Activated T-helper 1 cell treated with anti-CD3 and anti-CD28 coated beads, Interleukin-12 subunit alpha, Interleukin-12 subunit beta, Interleukin-2, Interleukin-4 antibody, amounts not matched to agents 30 ng/mL and 10 ng/mL and 1 ng/mL, durations not matched to agents 14 hours and 24 hours and 36 hours (primary cell): ENCODE results near the gene ZPR1. TPM values are rescaled to one million over a fixed set of nuclear protein-coding genes. Genes with fewer than 3 reads are reported as not detected.

ENCODE experiments used
- DNase-seq: peaks from one replicate; pipeline ENCODE4 v3.0.0; 2021; ENCODE audit warnings: low spot score
- H3K27ac Mint-ChIP-seq: one replicate; pipeline ENCODE4 v1.8.0; 2021; ENCODE audit warnings: mild to moderate bottlenecking, mixed read lengths
- H3K27me3 Mint-ChIP-seq: one replicate; pipeline ENCODE4 v1.8.0; 2022; ENCODE audit warnings: mild to moderate bottlenecking, moderate library complexity, mixed read lengths; ENCODE audit not compliant: insufficient read depth
- H3K36me3 Mint-ChIP-seq: one replicate; pipeline ENCODE4 v1.8.0; 2021; ENCODE audit warnings: low read depth, mixed read lengths
- H3K4me1 Mint-ChIP-seq: one replicate; pipeline ENCODE4 v1.8.0; 2021; ENCODE audit warnings: low read depth, mixed read lengths
- H3K4me3 Mint-ChIP-seq: one replicate; pipeline ENCODE4 v1.8.0; 2021; ENCODE audit warnings: mild to moderate bottlenecking, moderate library complexity, mixed read lengths
- H3K9me3 Mint-ChIP-seq: one replicate; pipeline ENCODE4 v1.8.0; 2021; ENCODE audit warnings: mixed read lengths
- intact Hi-C: fragments of 100-400 bp; cut with micrococcal nuclease; formaldehyde crosslinking; loops from one replicate; pipeline ENCODE4 v1.15.1; 2024
- total RNA-seq: library from RNA; stranded (reverse); gene quantifications from 2 replicates; pipeline ENCODE4 v1.2.3, GENCODE V29; 2022

Gene ZPR1
- total RNA-seq, 1 donor from 2014 or later, result 104 TPM

DNA sequence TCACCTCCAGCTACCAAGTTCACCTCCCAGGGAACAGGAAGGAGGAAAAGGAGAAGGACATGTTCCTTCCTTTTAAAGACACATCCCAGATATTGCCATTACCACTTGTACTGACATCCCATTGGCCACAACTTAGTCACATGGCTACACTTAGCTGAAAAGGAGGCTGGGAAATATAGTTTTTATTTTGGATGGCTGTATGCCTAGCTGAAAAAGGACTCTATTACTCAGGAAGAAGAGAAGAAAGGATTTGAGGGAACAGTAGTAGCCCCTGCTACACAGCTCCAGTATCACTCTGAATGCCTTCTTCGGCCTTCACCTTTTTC, 5.9 kb upstream of the ZPR1 start:
- intact Hi-C loops, result no loop called here
- H3K4me3 Mint-ChIP-seq, result no peak overlapping the region
- H3K36me3 Mint-ChIP-seq, result no peaks in the 10 kb centered on the region
- H3K27me3 Mint-ChIP-seq, result peaks cover 3% of the 10 kb centered on the region
- no peak overlapping the region for H3K27ac Mint-ChIP-seq
- DNase-seq, result no peak
- H3K4me1 Mint-ChIP-seq, result peaks cover 11% of the 10 kb centered on the region
- H3K9me3 Mint-ChIP-seq, result no peaks in the 10 kb centered on the region

DNA sequence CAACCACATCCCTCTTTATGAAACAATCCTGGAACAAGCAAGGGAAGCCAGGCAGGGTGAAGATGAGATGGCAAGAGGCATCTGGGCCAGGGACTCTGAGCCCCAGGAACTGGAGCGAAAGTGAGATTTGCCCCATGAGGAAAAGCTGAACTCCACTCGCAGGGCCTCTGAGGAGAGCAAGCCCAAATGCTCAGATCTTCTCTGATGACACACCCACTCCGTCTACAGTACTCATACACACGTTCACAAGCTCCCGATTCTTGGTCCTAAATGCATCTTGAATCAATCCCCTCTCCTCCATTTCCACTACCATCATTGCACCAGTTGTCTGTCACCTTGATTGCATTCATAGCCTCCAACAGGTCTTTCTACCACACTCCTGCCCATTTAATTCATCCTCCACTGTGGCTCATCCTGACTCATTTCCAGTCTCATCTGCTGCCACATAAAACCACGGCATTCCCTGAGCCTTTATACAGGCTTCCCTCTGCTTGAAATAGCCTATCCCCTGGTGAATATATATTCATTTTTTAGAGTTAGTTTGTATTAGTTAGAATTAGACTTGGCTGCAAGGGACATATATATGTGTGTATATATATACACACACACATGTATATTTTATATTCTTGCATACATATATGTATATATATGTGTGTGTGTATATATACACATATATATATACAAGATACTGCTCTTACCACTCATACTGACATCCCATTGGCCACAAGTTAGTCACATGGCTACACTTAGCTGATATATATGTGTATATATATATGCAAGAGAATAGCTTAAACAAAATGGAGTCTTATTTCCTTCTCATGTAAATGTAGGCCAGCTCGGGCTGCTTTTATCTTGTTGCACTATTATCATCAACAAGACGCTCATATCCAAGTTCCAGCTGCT, 5.3 kb upstream of the ZPR1 start:
- Mint-ChIP-seq H3K4me3 (no peak overlapping the region), H3K4me1 (peaks cover 17% of the 10 kb centered on the region), H3K9me3 (no peaks in the 10 kb centered on the region), H3K27me3 (no peaks in the 10 kb centered on the region), H3K36me3 (no peaks in the 10 kb centered on the region), H3K27ac (no peak overlapping the region)
- intact Hi-C loops, result no loop called here
- DNase-seq, result no peak

DNA sequence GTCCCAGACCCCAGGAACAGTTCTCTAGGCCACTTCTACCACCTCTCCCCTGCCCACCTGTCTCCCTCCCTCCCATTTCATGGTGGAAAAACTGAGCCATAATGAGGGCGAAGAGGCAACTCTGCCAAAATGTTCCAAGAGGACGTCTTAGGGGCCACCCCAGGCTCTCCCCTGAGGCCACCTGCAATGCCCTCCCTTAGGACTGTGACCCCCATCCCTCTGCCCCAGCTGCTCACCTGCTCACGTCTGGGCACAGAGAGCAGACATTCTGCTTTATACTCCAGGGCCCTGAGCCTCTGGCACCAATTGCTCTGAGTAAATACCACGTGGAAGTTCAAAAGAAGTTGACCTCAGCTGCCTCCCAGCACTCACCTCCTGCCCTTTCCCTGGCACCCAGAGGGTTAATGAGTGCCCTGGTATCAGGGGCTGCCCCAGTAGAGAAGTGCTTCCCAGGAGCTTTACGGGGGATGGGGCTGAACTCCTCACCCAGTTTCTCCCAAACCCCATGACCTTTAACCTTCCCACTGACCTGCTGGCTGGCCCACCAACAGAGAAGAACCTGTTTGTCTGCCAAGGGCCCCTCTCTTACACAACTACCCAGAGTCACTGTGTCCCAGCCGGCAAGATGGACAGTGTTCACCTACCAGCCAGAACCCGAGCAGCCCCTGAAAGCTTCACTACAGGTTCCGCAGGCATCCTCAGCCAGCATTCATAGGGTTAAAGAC, 4.5 kb upstream of the ZPR1 start:
- H3K4me1 Mint-ChIP-seq, result peaks cover 18% of the 10 kb centered on the region
- no peaks in the 10 kb centered on the region for H3K9me3 Mint-ChIP-seq
- no peak overlapping the region for H3K27ac Mint-ChIP-seq
- H3K4me3 Mint-ChIP-seq, result no peak overlapping the region
- no peaks in the 10 kb centered on the region for H3K27me3 Mint-ChIP-seq
- DNase-seq, result no peak
- intact Hi-C loops, result no loop called here
- H3K36me3 Mint-ChIP-seq, result no peaks in the 10 kb centered on the region

DNA sequence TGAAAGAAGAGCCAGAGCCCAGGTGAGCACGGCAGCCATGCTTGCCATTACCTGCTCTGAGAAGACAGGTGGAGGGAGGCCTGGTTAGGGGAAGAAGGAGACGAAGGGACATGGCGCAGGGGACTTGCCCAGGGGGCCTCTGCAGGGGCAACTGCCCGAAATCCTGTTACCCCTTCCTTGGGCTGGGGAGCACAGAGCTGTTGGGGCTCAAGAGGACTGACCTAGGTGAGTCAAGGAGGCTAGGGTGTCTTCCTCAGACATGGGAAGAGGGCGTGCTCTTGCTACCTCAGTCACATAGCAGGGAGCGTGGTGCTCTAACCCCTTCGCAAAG, 4.0 kb upstream of the ZPR1 start, which contains the start of gene APOA5:
Gene APOA5 (minus strand): TSS at position 67 of the 331 bp plus-strand sequence. CDS start 19 bp downstream, at position 48.
- DNase-seq, result no peak
- H3K27ac Mint-ChIP-seq, result no peak within 1 kb of the TSS

DNA sequence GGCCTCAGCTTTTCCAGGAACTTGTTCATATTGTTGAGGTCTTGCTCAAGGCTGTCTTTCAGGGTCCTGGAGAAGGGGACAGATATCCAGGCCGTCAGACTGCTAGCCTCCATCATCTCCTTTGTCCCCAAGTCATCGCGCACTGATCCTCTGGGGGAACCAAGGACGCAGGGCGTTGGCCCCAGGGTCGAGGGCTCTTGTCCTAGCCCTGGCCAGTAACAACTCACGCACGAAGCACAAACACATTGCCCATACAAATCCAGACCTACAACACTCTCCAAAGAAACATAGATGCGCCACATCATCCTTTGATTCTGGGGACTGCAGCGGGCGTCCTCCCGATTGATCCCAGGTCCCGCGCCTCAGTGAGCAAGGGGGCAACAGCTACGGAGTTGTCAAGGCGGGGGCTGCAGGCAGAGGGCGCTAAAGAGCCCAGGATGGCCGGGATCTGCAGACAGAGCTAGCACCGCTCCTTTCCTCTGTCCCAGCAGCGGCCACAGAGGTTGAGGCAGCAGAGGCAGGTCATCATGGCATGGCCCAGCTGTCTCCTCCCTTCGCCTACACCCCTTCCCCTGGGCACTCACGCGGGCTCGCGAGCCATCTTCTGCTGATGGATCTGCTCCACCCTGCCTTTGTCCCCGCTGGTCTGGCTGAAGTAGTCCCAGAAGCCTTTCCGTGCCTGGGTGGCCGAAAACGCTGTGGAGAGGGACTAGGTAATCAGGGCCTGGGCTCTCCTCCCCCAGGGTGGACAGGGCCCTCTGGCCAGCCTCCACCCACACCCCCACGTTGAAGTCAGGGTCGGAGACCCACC, 3.4 kb upstream of the ZPR1 start:
- no peak overlapping the region for H3K27ac Mint-ChIP-seq
- H3K4me3 Mint-ChIP-seq, result peak overlapping the region; percentile 46
- no peaks in the 10 kb centered on the region for H3K9me3 Mint-ChIP-seq
- no peaks in the 10 kb centered on the region for H3K27me3 Mint-ChIP-seq
- H3K36me3 Mint-ChIP-seq, result peaks cover 10% of the 10 kb centered on the region
- intact Hi-C loops, result loop anchor here (1.0 kb wide), 4 partner anchors 45 to 435 kb away; no protein-coding TSS in a partner anchor
- peaks cover 29% of the 10 kb centered on the region for H3K4me1 Mint-ChIP-seq
- DNase-seq, result peak; percentile 62

More for the DNA sequence above, 4.0 kb upstream of the ZPR1 start, which contains the start of gene APOA5:
- peaks cover 24% of the 10 kb centered on the region for H3K4me1 Mint-ChIP-seq
- peaks cover 4% of the 10 kb centered on the region for H3K36me3 Mint-ChIP-seq
- intact Hi-C loops, result loop anchor here (1.0 kb wide), 4 partner anchors 45 to 435 kb away; no protein-coding TSS in a partner anchor
- H3K4me3 Mint-ChIP-seq, result peak within 1 kb of the TSS; percentile 46
- H3K27me3 Mint-ChIP-seq, result no peaks in the 10 kb centered on the region
- no peaks in the 10 kb centered on the region for H3K9me3 Mint-ChIP-seq

DNA sequence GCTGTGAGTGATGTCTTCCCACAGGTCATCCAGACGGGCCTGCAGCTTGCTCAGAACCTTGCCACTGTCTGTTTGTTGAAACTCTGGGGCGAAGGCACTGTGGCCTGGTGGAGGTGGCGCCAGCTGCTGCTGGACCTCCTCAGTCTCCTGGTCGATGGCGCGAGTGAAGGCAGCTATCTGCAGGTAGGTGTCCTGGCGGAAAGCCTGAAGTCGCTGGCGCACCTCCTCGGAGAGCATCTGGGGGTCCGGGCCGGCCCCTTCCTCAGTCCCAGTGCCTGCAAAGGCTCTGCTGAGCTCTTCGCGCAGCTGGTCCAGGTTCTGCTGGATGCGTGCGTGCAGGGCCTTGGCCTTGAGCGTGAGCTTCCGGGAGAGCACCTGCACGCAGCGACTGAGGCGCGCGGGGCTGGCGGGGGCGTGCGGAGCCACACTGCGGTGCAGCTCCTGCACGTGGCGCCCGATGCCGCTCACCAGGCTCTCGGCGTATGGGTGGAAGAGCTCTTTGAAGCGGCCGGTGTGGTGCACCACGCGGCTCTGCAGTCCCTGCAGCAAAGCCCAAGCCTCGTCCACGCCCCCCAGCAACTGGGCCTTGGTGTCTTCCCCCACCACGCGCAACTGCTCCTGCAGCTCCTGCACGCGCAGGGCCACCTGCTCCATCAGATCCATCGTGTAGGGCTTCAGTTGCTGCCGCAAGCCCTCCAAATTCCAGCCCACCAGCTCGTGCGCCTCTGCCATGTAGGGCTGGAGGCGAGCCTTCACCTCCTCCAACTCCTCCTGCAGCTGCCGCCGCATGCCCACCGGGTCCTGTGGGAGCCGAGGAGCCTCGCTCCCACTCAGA, 2.6 kb upstream of the ZPR1 start:
- no peak for DNase-seq
- Mint-ChIP-seq H3K4me1 (peaks cover 38% of the 10 kb centered on the region), H3K36me3 (peaks cover 18% of the 10 kb centered on the region), H3K27ac (no peak overlapping the region), H3K9me3 (no peaks in the 10 kb centered on the region), H3K27me3 (no peaks in the 10 kb centered on the region), H3K4me3 (peak overlapping the region; percentile 46)
- intact Hi-C loops, result loop anchor here (1.0 kb wide), 4 partner anchors 46 to 436 kb away; no protein-coding TSS in a partner anchor

DNA sequence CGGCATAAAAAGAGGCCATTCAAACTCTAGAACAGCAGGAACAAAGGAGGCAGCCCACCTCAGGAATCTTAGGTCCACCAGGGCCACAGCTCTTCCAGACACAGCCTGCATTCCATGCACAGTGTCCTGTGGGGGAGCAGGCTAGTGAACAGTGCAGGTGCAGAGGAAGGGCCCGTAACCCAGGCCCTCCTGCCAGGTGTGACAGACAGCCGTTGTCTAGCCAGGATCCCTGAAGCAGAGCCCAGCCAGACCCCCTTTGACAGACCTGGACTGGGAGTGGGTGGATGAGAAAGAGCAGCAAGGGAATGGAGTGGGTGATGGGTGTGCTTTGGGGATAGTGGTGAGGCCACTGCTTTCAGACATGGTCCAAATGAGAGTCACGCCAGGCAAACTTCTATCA, 1.2 kb upstream of the ZPR1 start:
- Mint-ChIP-seq H3K27ac (no peak overlapping the region), H3K4me1 (peaks cover 44% of the 10 kb centered on the region), H3K9me3 (no peaks in the 10 kb centered on the region), H3K36me3 (peaks cover 32% of the 10 kb centered on the region), H3K27me3 (no peaks in the 10 kb centered on the region), H3K4me3 (peak overlapping the region; percentile 90)
- no peak for DNase-seq
- intact Hi-C loops, result loop anchor here (1.0 to 5.0 kb wide), 6 partner anchors 16 to 538 kb away; partner anchors contain the start of genes CEP164 and PAFAH1B2

DNA sequence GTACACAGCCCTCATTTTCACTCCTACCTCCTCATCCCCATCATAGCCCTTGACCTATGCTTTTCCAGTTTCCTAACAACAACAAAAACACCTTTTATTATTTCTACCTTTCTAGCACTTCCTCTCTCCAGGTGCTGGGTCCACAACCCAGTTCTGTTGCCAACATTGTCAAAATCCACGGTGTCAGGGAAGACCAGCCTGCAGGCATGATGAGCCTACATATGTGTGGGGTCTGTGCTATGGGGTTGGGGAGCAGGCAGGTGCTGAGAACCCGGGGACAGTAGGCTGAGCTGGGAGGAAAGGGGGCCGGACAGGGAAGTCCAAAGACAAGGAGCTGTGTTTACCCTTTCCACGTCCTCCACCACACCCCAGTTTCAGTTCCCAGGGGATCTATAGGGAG, 711 bp upstream of the ZPR1 start:
- DNase-seq, result no peak
- intact Hi-C loops, result loop anchor here (1.0 to 5.0 kb wide), 6 partner anchors 15 to 539 kb away; partner anchors contain the start of genes CEP164 and PAFAH1B2
- H3K27me3 Mint-ChIP-seq, result no peaks in the 10 kb centered on the region
- peaks cover 44% of the 10 kb centered on the region for H3K4me1 Mint-ChIP-seq
- H3K27ac Mint-ChIP-seq, result peak overlapping the region; percentile 88
- peak overlapping the region; percentile 90 for H3K4me3 Mint-ChIP-seq
- H3K36me3 Mint-ChIP-seq, result peaks cover 33% of the 10 kb centered on the region
- no peaks in the 10 kb centered on the region for H3K9me3 Mint-ChIP-seq

DNA sequence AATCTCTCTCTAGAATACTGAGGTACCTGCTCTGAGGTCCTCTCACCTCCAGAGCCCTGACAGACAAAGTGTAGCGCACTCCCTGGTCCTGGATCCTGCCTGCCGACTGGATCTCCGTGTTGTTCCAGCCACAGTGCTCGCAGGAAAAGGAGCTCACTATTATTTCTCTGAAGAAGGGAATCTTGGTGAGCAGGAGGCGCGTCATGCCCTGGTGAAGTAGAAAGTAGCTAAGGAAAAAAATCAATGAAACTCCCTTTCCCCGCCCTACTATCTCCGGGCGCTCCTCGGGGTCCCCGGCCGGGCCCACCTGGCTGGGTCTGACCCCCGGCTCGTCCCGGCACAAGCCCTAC, 412 bp downstream of the ZPR1 start:
- Mint-ChIP-seq H3K27ac (peak overlapping the region; percentile 70), H3K9me3 (no peaks in the 10 kb centered on the region), H3K27me3 (no peaks in the 10 kb centered on the region), H3K4me3 (peak overlapping the region; percentile 90), H3K36me3 (peaks cover 43% of the 10 kb centered on the region), H3K4me1 (peaks cover 56% of the 10 kb centered on the region)
- no peak for DNase-seq
- intact Hi-C loops, result loop anchor here (5.0 kb wide), 2 partner anchors 240 to 540 kb away; partner anchors contain the start of gene CEP164

DNA sequence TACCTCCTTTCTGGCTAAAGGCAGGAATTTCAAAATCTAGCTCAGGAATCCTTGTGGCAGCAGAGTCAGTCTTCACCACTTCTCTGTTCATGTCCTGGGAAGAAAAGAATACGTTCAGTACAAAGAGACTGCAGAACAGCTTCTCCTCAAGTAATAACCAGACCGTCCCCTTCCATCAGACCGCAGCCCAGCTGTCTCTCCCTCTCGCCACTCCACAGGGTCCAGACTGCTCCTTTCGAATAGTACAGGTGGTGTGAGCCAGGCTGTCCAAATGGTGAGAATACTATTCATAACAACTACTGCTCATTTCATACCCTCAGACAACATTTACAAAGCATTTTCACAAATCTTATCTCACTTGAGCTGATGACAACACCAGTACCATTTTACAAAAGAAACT, 857 bp downstream of the ZPR1 start:
- H3K9me3 Mint-ChIP-seq, result no peaks in the 10 kb centered on the region

DNA sequence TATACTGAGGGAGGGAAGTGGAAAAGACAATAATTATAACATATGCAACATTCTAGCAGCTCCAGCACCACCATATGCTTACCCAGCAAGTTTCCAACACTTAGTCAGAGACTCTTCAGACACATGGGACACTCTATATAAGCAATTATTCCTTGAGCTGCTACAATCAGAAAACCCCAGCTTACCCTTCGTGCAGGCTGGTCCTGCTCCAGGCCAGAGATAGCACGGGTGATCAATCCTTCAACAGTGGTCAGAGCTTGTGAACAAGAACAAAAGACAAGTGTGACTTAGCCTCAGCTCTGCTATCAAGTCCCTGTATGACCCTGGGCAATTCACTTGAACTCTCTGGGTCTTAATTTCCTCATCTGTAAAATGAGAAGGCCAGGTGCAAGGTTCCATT, 1.5 kb downstream of the ZPR1 start:
- intact Hi-C loops, result loop anchor here (5.0 kb wide), 2 partner anchors 241 to 541 kb away; partner anchors contain the start of gene CEP164

More for the DNA sequence above, 857 bp downstream of the ZPR1 start:
- peak overlapping the region; percentile 70 for H3K27ac Mint-ChIP-seq
- H3K4me3 Mint-ChIP-seq, result peak overlapping the region; percentile 90
- no peak for DNase-seq
- peaks cover 47% of the 10 kb centered on the region for H3K36me3 Mint-ChIP-seq
- intact Hi-C loops, result loop anchor here (5.0 kb wide), 2 partner anchors 240 to 540 kb away; partner anchors contain the start of gene CEP164
- H3K27me3 Mint-ChIP-seq, result no peaks in the 10 kb centered on the region
- peaks cover 60% of the 10 kb centered on the region for H3K4me1 Mint-ChIP-seq

More for the DNA sequence above, 1.5 kb downstream of the ZPR1 start:
- peaks cover 53% of the 10 kb centered on the region for H3K36me3 Mint-ChIP-seq
- no peaks in the 10 kb centered on the region for H3K27me3 Mint-ChIP-seq
- H3K4me3 Mint-ChIP-seq, result peak overlapping the region; percentile 90
- no peak overlapping the region for H3K27ac Mint-ChIP-seq
- no peaks in the 10 kb centered on the region for H3K9me3 Mint-ChIP-seq
- no peak for DNase-seq
- peaks cover 63% of the 10 kb centered on the region for H3K4me1 Mint-ChIP-seq
